GM23338 (cell line): ENCODE data around the gene C11orf52.

Source experiments
- CREB1 ChIP-seq: fragments of 250-450 bp; sonication (Bioruptor Pico); IDR thresholded peaks from 2 replicates; pipeline ENCODE4 v1.5.0; 2020; ENCODE audit warnings: low read depth, mild to moderate bottlenecking, moderate library complexity
- CTCF ChIP-seq, 2 experiments: fragments of 200-600 bp in 1 of 2; sonication (generic) in 1 of 2; conservative IDR thresholded peaks; 2 replicates each; pipeline versions ENCODE4 v1.5.1 to v1.6.1; 2016 to 2017; ENCODE audit warnings: antibody characterized with exemption in 2 of 2, low read depth in 2 of 2, mild to moderate bottlenecking in 2 of 2, moderate library complexity in 1 of 2
- ETS1 ChIP-seq: IDR thresholded peaks from 2 replicates; pipeline ENCODE4 v1.6.1; 2016; ENCODE audit warnings: antibody characterized with exemption
- EZH2 ChIP-seq: fragments of 200-600 bp; sonication (generic); IDR thresholded peaks from one replicate; pipeline ENCODE4 v1.8.0; 2017; ENCODE audit warnings: antibody characterized with exemption, mild to moderate bottlenecking, low read depth; ENCODE audit not compliant: unreplicated experiment
- EZH2phosphoT487 ChIP-seq: fragments of 200-600 bp; sonication (generic); IDR thresholded peaks from one replicate; pipeline ENCODE4 v1.8.1; 2018; ENCODE audit warnings: antibody characterized with exemption; ENCODE audit not compliant: unreplicated experiment
- JUNB ChIP-seq: IDR thresholded peaks from one replicate; pipeline ENCODE4 v1.6.1; 2016; ENCODE audit warnings: antibody characterized with exemption; ENCODE audit not compliant: unreplicated experiment
- POLR2AphosphoS5 ChIP-seq: IDR thresholded peaks from 2 replicates; pipeline ENCODE4 v1.6.1; 2016; ENCODE audit warnings: antibody characterized with exemption, low read depth
- REST ChIP-seq: IDR thresholded peaks from one replicate; pipeline ENCODE4 v1.6.1; 2018; ENCODE audit warnings: antibody characterized with exemption; ENCODE audit not compliant: unreplicated experiment
- STAT1 ChIP-seq: IDR thresholded peaks from one replicate; pipeline ENCODE4 v1.6.1; 2016; ENCODE audit warnings: antibody characterized with exemption; ENCODE audit not compliant: unreplicated experiment
- ZNF114 ChIP-seq: fragments of 250-450 bp; sonication (Bioruptor Pico); IDR thresholded peaks from 2 replicates; pipeline ENCODE4 v1.5.0; 2020; ENCODE audit warnings: mild to moderate bottlenecking, moderate library complexity
- ZNF331 ChIP-seq: fragments of 250-450 bp; sonication (Bioruptor Pico); IDR thresholded peaks from 2 replicates; pipeline ENCODE4 v1.5.0; 2020; ENCODE audit warnings: low read depth, mild to moderate bottlenecking, moderate library complexity

GRCh38 chr11:111917312-111917711 lies 1.4 kb upstream of the C11orf52 start:
- no peak for TF ChIP-seq CTCF (conservative IDR thresholded peaks at IDR 0.05; ENCODE audit: low read depth in 2 of 2)
- no peak for TF ChIP-seq EZH2phosphoT487
- no peak for TF ChIP-seq POLR2AphosphoS5
- no peak for TF ChIP-seq EZH2
- TF ChIP-seq JUNB: no peak
- TF ChIP-seq REST: no peak
- TF ChIP-seq ETS1: no peak
- no peak for TF ChIP-seq ZNF331 (CRISPR knock-in tag)
- TF ChIP-seq ZNF114 (CRISPR knock-in tag): no peak
- no peak for TF ChIP-seq STAT1
- no peak for TF ChIP-seq CREB1 (CRISPR knock-in tag)
